Measurements from ENCODE around the gene TSPEAR.

Gene TSPEAR

DNA sequence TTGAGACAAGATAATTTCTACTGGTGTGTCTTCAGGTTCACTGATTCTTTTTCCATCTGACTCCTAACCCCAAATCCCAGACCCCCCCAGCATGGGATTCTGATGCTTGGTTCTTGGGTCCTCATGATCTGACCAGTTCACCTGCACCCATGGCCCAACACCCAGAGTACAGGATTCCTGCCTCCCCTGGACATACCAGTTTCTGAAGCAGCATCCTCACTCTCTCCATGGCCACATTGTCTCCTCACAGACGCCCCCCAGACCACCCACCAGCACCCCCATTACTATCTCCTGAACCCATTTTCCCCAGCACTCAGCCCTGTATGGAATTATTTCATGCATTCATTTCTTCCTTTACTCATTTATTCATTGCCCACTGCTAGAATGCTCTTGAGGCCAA, 54.5 kb downstream of the TSPEAR start:
- POLR2A ChIA-PET (ENCODE audit: low non-redundant PET), result no interaction called here
- CTCF ChIA-PET, result no interaction called here
- DNase-seq (ENCODE audit: low spot score), result no peak
- TF ChIP-seq, protein P1, sequence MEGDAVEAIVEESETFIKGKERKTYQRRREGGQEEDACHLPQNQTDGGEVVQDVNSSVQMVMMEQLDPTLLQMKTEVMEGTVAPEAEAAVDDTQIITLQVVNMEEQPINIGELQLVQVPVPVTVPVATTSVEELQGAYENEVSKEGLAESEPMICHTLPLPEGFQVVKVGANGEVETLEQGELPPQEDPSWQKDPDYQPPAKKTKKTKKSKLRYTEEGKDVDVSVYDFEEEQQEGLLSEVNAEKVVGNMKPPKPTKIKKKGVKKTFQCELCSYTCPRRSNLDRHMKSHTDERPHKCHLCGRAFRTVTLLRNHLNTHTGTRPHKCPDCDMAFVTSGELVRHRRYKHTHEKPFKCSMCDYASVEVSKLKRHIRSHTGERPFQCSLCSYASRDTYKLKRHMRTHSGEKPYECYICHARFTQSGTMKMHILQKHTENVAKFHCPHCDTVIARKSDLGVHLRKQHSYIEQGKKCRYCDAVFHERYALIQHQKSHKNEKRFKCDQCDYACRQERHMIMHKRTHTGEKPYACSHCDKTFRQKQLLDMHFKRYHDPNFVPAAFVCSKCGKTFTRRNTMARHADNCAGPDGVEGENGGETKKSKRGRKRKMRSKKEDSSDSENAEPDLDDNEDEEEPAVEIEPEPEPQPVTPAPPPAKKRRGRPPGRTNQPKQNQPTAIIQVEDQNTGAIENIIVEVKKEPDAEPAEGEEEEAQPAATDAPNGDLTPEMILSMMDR (conservative IDR thresholded peaks at IDR 0.05; ENCODE audit: low read depth), result no peak
- no peak overlapping the region for H3K27ac ChIP-seq

GRCh38 chr21:44654576-44655175, 56.7 kb downstream of the TSPEAR start, which contains the start of gene KRTAP12-4:
Gene KRTAP12-4 (minus strand): TSS chr21:44654659. CDS start chr21:44654614, 45 bp downstream.
- TF ChIP-seq, protein P1 (conservative IDR thresholded peaks at IDR 0.05; ENCODE audit: low read depth), result no peak
- no peak within 1 kb of the TSS for H3K27ac ChIP-seq
- no peak for DNase-seq (ENCODE audit: low spot score)
- CTCF ChIA-PET, result no interaction called here
- POLR2A ChIA-PET (ENCODE audit: low non-redundant PET), result no interaction called here

DNA sequence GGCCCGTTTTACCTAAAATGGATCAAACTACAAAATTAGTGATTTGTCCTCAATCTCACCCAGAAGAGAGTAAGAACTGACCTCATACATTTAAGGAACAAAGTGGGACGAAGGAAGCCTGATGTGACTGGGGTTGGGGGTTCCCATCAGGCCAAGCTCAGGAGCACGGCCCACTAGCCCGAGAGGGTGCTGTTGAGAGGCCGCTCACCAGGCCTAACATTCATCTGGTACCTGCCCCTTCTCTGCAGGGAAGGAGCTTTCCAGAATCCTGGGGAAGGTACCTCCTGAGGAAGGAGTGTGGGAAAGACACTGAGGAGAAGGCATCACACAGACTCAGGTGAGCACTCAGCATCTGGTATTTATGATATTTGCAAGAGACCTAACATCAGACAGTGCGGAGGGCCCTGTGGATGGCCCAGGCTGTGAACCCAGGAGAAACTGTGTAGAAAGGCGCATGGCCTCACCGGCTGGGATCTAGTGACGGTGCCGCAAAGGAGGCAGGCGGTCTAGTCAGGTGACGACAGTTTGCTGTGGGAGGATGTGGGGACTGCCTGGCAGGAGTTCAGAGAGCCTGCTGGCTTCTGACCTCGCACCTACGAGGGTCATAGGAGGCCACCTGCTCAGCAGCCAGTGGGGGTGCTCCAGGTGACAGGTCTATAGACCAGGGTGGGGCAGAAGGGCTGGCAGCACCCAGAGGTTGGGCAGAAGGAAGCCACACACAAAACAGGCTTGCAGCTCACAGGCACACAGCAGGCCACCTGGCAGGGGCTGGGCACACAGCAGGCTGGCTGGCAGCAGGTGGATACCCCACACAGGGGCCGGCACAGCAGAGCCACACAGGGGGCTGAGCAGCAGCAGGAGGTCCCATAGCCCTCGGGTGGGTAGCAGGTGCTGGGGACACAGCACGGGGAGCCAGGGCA, 57.5 kb downstream of the TSPEAR start:
- DNase-seq (ENCODE audit: low spot score), result no peak
- POLR2A ChIA-PET (ENCODE audit: low non-redundant PET), result no interaction called here
- no peak overlapping the region for H3K27ac ChIP-seq
- CTCF ChIA-PET, result no interaction called here
- TF ChIP-seq, protein P1 (conservative IDR thresholded peaks at IDR 0.05; ENCODE audit: low read depth), result no peak

DNA sequence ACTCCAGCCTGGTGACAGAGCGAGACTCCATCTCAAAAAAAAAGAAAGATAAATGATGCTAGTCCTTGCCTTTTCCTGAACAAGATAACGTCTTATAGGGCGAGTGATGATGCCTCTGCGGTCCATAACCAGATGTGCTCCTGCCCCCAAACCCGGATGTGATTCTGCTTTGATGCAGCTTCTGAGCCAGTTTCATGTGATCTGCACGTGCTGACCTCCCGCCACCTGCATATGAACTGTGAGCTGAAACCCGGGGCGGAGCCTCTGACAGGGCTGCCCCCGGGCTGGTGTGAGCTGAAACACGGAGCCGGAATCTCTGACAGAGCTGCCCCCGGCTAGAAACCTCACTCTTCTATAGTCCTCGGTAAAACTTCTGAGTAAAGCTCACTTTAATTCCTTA, 58.2 kb downstream of the TSPEAR start:
- ChIA-PET CTCF (no interaction called here), POLR2A (ENCODE audit: low non-redundant PET) (no interaction called here)
- TF ChIP-seq, protein P1 (conservative IDR thresholded peaks at IDR 0.05; ENCODE audit: low read depth), result no peak
- H3K27ac ChIP-seq, result no peak overlapping the region
- DNase-seq (ENCODE audit: low spot score), result no peak

GRCh38 chr21:44650973-44651675, 60.2 kb downstream of the TSPEAR start:
- POLR2A ChIA-PET (ENCODE audit: low non-redundant PET), result no interaction called here
- TF ChIP-seq, protein P1 (conservative IDR thresholded peaks at IDR 0.05; ENCODE audit: low read depth), result no peak
- CTCF ChIA-PET, result no interaction called here
- no peak for DNase-seq (ENCODE audit: low spot score)
- no peak overlapping the region for H3K27ac ChIP-seq

DNA sequence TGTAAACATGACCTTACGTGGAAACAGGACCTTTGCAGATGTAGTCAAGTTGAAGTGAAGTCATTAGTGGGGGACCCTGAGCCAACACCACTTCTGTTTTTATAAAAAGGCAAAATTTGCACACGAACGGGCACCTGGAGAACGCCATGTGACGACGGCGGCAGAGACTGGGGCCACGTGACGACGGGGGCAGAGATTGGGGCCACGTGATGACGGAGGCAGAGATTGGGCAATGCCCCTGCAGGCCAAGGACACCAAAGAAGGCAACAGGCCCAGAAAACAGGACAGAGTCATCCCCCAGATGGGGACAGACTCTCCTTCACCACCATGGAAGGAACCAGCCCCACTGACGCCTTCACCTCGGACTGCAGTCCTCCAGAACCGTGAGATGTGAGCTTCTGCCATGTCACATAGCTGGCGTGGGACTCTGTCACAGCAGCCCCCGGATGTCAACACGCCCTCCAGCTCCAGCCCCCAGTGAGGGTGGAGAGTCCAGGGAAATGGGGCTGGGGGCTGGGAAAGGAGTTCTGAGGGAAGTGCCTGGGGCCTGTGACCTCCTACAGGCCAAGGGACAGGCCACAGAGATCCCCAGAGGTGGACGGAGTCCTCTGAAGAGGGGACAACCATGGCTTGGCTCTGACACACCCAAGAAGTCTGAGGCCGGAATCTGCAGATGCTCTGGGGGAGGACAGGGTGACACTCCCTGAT, 61.0 kb downstream of the TSPEAR start:
- H3K27ac ChIP-seq, result no peak overlapping the region
- ChIA-PET POLR2A (ENCODE audit: low non-redundant PET) (no interaction called here), CTCF (no interaction called here)
- TF ChIP-seq, protein P1 (conservative IDR thresholded peaks at IDR 0.05; ENCODE audit: low read depth), result no peak
- no peak for DNase-seq (ENCODE audit: low spot score)
